NCI-H1930 (cell line): Measurements from ENCODE around the gene RGS4.
"Not testable (repeated sequence)": the region's sequence is repeated elsewhere in the genome, so short reads cannot be mapped to it uniquely, and the experiment has no call there.

Experiments
- DNase-seq, 2 experiments: peaks; one replicate each; lab custom pipeline; 2025; lab: John Stamatoyannopoulos, UW

Gene RGS4

GRCh38 chr1:163068716-163069115 is 445 bp upstream of the RGS4 start:
- no peak for DNase-seq

- no peak for DNase-seq
Observed at GRCh38 chr1:163069655-163070277, 605 bp downstream of the RGS4 start.

GRCh38 chr1:163071405-163072255 is 2.5 kb downstream of the RGS4 start:
- no peak for DNase-seq

DNA sequence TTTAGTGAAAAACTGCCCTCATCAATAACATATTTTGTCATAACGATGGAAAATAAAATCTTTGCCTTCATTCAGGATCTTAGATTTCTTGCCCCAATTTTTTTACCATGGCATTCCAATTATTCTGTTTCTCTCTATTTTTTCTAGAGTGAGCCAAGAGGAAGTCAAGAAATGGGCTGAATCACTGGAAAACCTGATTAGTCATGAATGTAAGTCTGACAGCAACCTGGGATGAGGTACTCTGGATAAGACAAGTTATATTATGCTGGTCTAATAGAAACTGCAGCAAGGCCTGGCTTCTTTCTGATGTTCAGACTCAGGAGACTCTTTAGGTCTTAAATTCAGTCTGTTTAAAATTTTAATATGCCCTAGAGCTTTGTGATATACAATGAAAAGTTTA is 3.5 kb downstream of the RGS4 start:
- DNase-seq, result no peak

- no peak for DNase-seq
Observed at GRCh38 chr1:163074004-163074403, 4.8 kb downstream of the RGS4 start.

DNA sequence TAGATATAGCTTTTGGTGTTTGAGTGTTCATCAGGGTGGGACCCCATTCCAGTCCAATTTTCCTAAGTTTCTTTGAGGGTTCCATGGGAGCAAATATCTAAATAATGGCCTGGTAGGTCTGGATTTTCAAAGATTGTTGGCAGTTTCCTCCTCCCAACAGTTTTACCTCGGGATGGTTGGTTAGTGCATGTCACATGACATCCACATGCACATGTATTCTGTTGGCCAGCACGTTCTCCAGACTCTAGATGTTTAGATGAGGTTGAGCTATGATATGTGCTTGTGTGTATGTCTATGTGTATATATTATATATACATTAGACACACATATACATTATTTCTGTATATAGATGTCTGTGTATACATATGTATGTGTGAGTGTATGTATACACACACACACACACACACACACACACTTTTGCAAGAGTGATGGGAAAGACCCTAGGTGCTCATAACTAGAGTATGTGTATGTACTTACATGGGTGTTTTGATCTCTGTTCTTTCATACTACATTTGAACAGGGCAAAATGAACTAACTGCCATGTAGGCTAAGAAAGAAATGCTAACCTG is 5.6 kb downstream of the RGS4 start:
- no peak for DNase-seq

DNA sequence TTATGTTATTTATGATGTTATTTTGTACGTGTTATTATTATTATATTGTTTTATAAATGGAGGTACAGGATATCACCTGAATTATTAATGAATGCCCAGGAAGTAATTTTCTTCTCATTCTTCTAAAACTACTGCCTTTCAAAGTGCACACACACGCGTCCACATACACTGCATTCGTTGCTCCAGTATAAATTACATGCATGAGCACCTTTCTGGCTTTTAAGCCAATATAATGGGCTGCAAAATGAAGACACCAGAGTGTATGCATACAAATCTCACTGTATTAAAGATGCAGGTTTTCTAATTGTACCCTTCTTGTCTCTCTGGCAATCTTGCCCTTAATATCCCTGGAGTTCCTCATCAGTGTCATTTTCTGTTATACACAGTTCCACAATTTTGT is 6.9 kb downstream of the RGS4 start:
- DNase-seq, result no peak

- no peak for DNase-seq
Observed at GRCh38 chr1:163076446-163076845, 7.3 kb downstream of the RGS4 start.

DNA sequence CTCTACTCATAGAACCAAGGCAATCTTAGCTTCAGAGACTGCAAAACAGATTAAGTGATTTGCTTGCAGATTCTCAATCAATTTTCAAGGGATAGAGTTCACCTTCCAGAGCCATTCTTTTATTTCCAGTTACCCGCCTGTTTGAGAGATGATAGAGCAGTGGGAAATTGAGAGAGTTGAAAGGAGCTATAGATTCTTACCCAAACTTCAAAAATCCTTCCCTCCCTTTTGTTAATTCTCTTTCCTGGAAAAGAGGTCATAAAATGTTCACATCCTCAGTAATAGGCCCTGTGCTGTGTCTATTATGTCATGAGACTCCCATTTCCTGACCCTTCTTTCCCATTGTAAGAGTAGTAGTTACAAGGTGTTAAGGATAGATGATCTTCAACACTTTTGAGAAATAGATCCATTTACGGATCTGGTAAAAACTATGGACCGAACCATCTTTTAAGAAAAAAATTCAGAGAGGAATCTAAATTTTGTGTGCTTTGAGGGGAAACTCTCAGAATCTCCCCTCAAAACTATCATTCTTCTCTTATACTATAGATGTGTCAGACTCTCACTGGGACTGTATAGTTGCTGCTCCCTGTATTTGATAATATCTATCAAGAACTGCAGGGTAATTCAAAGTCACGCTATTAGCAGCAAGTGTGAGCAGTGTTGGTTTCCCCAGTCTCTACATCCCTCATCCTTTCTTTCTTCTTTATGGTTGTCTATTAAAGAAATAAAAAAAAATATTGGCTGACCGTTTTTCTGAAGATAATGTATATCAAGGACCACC is 8.0 kb downstream of the RGS4 start:
- no peak for DNase-seq

DNA sequence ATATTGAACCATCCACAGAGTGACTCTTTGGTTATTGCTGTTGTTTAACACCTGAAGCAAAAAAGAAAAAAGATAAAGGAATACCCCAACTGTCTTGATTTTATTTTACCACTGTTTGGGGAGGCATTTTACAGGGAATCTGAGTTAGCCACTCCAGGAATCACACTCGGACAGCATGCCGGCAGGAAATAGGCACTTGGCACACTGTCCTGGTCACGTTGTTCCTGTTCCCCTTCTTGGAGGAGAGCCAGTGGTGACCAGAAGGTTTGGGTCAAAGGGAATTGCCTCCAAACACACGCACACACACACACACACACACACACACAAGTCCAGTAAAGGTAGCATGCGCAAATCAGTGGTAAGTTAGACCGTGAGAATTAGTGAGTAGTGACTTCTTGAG is 13.8 kb downstream of the RGS4 start:
- no peak for DNase-seq

DNA sequence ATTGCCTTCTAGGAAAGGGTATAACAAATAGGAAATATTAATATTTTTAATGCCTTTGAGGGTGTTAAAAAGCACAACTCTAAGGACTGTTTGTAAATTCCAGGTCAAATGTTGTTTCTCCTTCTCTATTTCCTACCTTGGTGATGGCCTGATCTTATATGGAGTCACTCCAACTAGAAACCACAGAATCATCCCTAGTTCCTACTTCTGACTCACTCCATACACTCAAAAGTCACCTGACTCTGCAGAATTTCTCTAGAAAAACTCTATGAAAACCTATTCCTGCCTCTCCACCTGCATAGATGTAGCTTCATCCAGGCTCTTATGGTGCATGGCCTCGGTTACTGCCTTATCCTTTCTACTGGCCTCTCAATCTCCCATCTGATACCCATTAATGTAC is 14.5 kb downstream of the RGS4 start:
- DNase-seq, result no peak

DNA sequence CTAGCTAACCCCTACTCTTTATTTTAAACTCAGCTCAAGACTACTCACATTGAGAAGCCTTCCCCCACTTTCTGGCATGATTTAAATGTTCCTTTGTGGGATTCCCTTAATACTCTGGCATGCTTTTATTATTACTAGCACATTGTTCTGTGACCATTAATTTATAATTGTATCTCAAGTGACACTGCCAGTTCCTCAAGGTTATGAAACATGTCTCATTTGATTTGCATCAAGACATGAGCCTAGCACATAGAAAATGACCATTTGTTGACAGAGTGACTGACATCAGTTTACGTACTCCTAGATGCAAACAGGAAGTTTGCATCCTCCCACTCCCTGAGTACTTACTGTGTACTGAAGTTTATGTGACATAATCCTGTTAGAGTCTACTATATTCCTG is 15.2 kb downstream of the RGS4 start:
- no peak for DNase-seq

GRCh38 chr1:163085041-163085903 is 16.1 kb downstream of the RGS4 start:
- DNase-seq, result no peak

DNA sequence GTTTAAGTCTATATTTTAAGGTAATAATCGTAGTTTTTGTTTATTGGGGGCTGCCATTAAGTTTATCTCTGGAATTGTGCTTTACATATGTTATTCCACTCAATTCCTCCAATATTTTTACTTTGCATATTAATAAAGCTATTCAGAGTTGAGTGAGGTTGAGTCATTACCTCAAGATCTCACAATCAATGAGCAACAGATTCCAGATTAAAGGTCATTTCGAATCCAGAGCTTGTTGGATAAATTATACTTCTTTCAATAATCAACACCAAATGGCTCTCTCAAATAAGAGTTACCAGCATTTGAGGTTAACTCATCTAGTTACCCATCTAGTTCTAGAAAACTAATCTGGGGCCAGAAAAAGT is 16.7 kb downstream of the RGS4 start:
- DNase-seq, result no peak

- not testable (repeated sequence) for DNase-seq
Observed at GRCh38 chr1:163089117-163089516, 20.0 kb downstream of the RGS4 start.

DNA sequence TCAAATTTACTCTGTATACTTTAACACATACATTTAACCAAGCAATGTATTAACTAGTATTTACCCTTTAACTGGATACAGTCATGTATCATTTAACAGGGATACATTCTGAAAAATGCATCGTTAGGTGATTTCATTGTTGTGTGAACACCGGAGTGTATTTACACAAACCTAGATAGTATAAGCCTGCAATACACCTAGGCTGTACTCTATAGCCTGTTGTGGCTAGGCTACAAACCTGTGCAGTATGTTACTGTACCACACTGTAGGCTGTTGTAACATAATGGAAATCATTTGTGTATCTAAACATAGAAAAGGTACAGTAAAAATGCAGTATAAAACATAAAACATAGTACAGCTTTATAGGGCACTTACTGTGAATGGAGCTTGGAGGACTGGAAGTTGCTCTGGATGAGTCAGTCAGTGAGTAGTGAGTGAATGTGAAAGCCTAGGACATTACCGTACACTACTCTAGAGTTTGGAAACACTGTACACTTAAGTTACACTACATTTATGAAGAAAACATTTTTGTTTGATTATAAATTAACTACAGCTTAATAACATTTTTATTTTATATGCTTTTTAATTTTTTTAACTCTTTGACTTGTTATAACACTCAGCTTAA is 21.3 kb downstream of the RGS4 start:
- DNase-seq, result no peak

GRCh38 chr1:163093169-163093568 is 24.0 kb downstream of the RGS4 start:
- DNase-seq, result no peak

DNA sequence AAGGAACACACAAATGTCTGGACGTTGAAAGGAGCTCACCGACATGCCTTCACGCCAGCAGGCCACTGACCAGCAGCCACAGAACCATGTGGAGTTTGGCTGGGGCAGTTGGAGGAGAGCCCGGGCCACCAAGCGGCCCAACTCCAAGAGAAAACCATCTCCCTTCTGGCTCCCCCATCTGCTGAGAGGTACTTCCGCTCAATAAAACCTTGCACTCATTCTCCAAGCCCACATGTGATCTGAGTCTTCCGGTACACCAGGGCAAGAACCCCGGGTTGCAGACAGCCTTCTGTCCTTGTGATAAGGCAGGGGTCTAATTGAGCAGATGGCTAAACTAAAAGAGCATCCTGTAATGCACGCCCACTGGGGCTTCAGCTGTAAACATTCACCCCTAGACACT is 24.4 kb downstream of the RGS4 start:
- no peak for DNase-seq

GRCh38 chr1:163094182-163094581 is 25.0 kb downstream of the RGS4 start:
- no peak for DNase-seq

- no peak for DNase-seq
Observed at GRCh38 chr1:163094589-163094988, 25.4 kb downstream of the RGS4 start.

GRCh38 chr1:163095213-163095612 is 26.1 kb downstream of the RGS4 start:
- no peak for DNase-seq
